Measurements from ENCODE around the gene SLC17A1. TPM values are rescaled to one million over a fixed set of nuclear protein-coding genes. Genes with fewer than 3 reads are reported as not detected.

Gene SLC17A1
- total RNA-seq, 6 experiments from 2014 or later, result 10.5 to 22.8 (median 14.5) TPM

- Histone ChIP-seq H3K9me3 (no peaks in the 10 kb centered on the region), H3K27ac (peak overlapping the region; percentile 9 to 83 (median 58)), H3K27me3 (no peaks in the 10 kb centered on the region), H3K36me3 (no peaks in the 10 kb centered on the region), H3K4me1 (peaks cover 0 to 57% (median 15%) of the 10 kb centered on the region in 4 donors), H3K4me3 (no peak overlapping the region)
- ATAC-seq (peak in 3 of 4 donors; percentile 20 to 44 (median 30)), DNase-seq (no peak)
- intact Hi-C loops (cut with DNase I), result no loop called here
- TF ChIP-seq CTCF (IDR thresholded peaks at IDR 0.05), result no peak
- no peak for TF ChIP-seq POLR2A (IDR thresholded peaks at IDR 0.05)
- 45% methylated on average over 3 of the region's 3 CpGs for WGBS (ENCODE audit: insufficient coverage, low coverage, low lambda C conversion rate, missing lambda C conversion rate)
These were observed 44.2 kb upstream of the SLC17A1 start for GRCh38 chr6:25875926-25876602.

GRCh38 chr6:25875563-25875905 is 43.7 kb upstream of the SLC17A1 start:
- peak; percentile 55 to 84 (median 72) for ATAC-seq
- no peak for DNase-seq
- intact Hi-C loops (cut with DNase I), result no loop called here
- peaks cover 0 to 57% (median 15%) of the 10 kb centered on the region in 4 donors for H3K4me1 ChIP-seq
- TF ChIP-seq POLR2A (IDR thresholded peaks at IDR 0.05) (no peak), CTCF (IDR thresholded peaks at IDR 0.05) (no peak)
- no peaks in the 10 kb centered on the region for H3K36me3 ChIP-seq
- no peak overlapping the region for H3K4me3 ChIP-seq
- no peaks in the 10 kb centered on the region for H3K9me3 ChIP-seq
- peak overlapping the region in 2 of 3 donors; percentile 58 to 83 for H3K27ac ChIP-seq
- H3K27me3 ChIP-seq, result no peaks in the 10 kb centered on the region
- 30% methylated on average over 3 of the region's 3 CpGs for WGBS (ENCODE audit: insufficient coverage, low coverage, low lambda C conversion rate, missing lambda C conversion rate)

DNA sequence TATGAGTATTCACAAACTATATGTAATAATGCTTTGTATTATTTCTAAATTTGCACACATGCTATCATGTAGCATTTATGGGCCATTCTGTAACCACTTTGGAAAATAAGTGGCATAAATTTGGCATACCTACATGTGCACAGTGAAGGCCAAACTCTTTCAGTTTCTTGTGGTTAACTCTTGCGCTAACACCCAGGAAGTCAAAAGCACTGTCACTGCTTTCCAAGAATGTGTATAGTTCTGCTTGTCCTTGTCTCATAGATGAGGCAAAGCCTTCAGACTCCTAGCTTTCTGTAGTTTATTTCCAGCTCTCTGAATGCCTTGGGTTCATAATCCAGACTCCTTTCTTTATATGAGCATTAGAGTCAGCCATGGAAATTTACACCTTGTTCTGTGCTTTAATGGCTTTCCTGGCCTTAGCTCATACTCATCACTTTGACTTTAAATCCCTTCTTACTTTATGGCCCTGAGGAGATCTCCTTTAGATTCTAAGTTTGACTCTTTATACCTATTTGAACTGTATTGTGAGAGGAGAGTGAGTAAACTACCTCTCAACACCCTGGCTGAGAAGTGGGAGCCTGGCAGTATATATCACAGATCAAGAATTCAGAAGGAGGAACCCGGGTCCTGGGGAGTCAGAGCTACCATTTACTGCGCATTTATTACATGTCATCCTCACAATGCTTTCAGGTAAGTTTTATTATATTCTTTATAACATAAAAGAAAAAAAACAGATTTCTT is 43.1 kb upstream of the SLC17A1 start:
- peak; percentile 6 to 19 (median 10) for ATAC-seq
- no peaks in the 10 kb centered on the region for H3K36me3 ChIP-seq
- intact Hi-C loops (cut with DNase I), result no loop called here
- no peak for DNase-seq
- TF ChIP-seq CTCF (IDR thresholded peaks at IDR 0.05) (no peak), POLR2A (IDR thresholded peaks at IDR 0.05) (no peak)
- H3K27me3 ChIP-seq, result no peaks in the 10 kb centered on the region
- peaks cover 0 to 52% (median 15%) of the 10 kb centered on the region in 4 donors for H3K4me1 ChIP-seq
- 80% methylated on average over 3 of the region's 3 CpGs for whole genome bisulfite sequencing (ENCODE audit: insufficient coverage, low coverage, low lambda C conversion rate, missing lambda C conversion rate)
- no peak overlapping the region for H3K4me3 ChIP-seq
- peak overlapping the region in 2 of 3 donors; percentile 58 to 83 for H3K27ac ChIP-seq
- H3K9me3 ChIP-seq, result no peaks in the 10 kb centered on the region

GRCh38 chr6:25874118-25874517 is 42.3 kb upstream of the SLC17A1 start, which contains the start of gene SLC17A3:
Gene SLC17A3 (minus strand): TSS chr6:25874243. CDS start chr6:25868387, 5,856 bp downstream.
- intact Hi-C loops (cut with DNase I), result no loop called here
- Histone ChIP-seq H3K27me3 (no peaks in the 10 kb centered on the region), H3K27ac (peak within 1 kb of the TSS in 2 of 3 donors; percentile 58 to 83), H3K4me1 (peaks cover 0 to 49% (median 15%) of the 10 kb centered on the region in 4 donors), H3K9me3 (no peaks in the 10 kb centered on the region), H3K36me3 (no peaks in the 10 kb centered on the region), H3K4me3 (peak within 1 kb of the TSS in 2 of 3 donors; percentile 2 to 42)
- 53% methylated on average over 3 of the region's 3 CpGs for WGBS (ENCODE audit: insufficient coverage, low coverage, low lambda C conversion rate, missing lambda C conversion rate)
- ATAC-seq, result peak; percentile 45 to 74 (median 64)
- no peak for DNase-seq
- TF ChIP-seq CTCF (IDR thresholded peaks at IDR 0.05) (no peak), POLR2A (IDR thresholded peaks at IDR 0.05) (no peak)

Data from right lobe of liver (tissue), 6 donors.